ENCODE data around the gene SYNE1.
A peak's percentile ranks its signal among the peaks of the same experiment; 100 is the strongest.
"Not testable (repeated sequence)": the region's sequence is repeated elsewhere in the genome, so short reads cannot be mapped to it uniquely, and the experiment has no call there.

Gene SYNE1

GRCh38 chr6:152637296-152638047, at the start of gene SYNE1:
SYNE1 (minus strand) TSS chr6:152637362; CDS start chr6:152628331, 9,031 bp downstream.
- Histone ChIP-seq H3K27me3 (ENCODE audit: control insufficient read depth, insufficient read depth, low read length) (peaks cover 53% of the 10 kb centered on the region), H3K9ac (ENCODE audit: low read length) (peak within 1 kb of the TSS; percentile 10), H3K27ac (ENCODE audit: low read depth, low read length) (no peak within 1 kb of the TSS), H3K36me3 (ENCODE audit: control insufficient read depth, insufficient read depth, low read length) (no peaks in the 10 kb centered on the region), H3K9me3 (ENCODE audit: control insufficient read depth, insufficient read depth, low read depth, low read length) (no peaks in the 10 kb centered on the region), H3K4me3 (ENCODE audit: low read depth, low read length) (peak within 1 kb of the TSS; percentile 67), H3K4me1 (ENCODE audit: control insufficient read depth, insufficient read depth, low read length) (no peaks in the 10 kb centered on the region)

- H3K9me3 ChIP-seq (ENCODE audit: control insufficient read depth, insufficient read depth, low read depth, low read length): no peaks in the 10 kb centered on the region
- H3K9ac ChIP-seq (ENCODE audit: low read length): no peak overlapping the region
- H3K36me3 ChIP-seq (ENCODE audit: control insufficient read depth, insufficient read depth, low read length): peaks cover 2% of the 10 kb centered on the region; the same call in 1 of the 2 replicates
- H3K27me3 ChIP-seq (ENCODE audit: control insufficient read depth, insufficient read depth, low read length): no peaks in the 10 kb centered on the region
- no peak overlapping the region for H3K27ac ChIP-seq (ENCODE audit: low read depth, low read length)
- no peak overlapping the region for H3K4me3 ChIP-seq (ENCODE audit: low read depth, low read length)
- peaks cover 24% of the 10 kb centered on the region for H3K4me1 ChIP-seq (ENCODE audit: control insufficient read depth, insufficient read depth, low read length)
Measured at GRCh38 chr6:152685819-152686218, 48.7 kb upstream of the SYNE1 start.

GRCh38 chr6:152682935-152683334, 45.8 kb upstream of the SYNE1 start:
- not testable (repeated sequence) for H3K9me3 ChIP-seq (ENCODE audit: control insufficient read depth, insufficient read depth, low read depth, low read length); H3K36me3 ChIP-seq (ENCODE audit: control insufficient read depth, insufficient read depth, low read length); H3K27me3 ChIP-seq (ENCODE audit: control insufficient read depth, insufficient read depth, low read length)
- H3K4me3 ChIP-seq (ENCODE audit: low read depth, low read length): peak overlapping the region; percentile 35; the same call in 1 of the 2 replicates
- peaks cover 35% of the 10 kb centered on the region for H3K4me1 ChIP-seq (ENCODE audit: control insufficient read depth, insufficient read depth, low read length)
- peak overlapping the region; percentile 23 for H3K9ac ChIP-seq (ENCODE audit: low read length)
- peak overlapping the region; percentile 78 for H3K27ac ChIP-seq (ENCODE audit: low read depth, low read length)

- peak overlapping the region; percentile 73; the same call in 1 of the 2 replicates for H3K27ac ChIP-seq (ENCODE audit: low read depth, low read length)
- H3K4me3 ChIP-seq (ENCODE audit: low read depth, low read length): no peak overlapping the region
- H3K36me3 ChIP-seq (ENCODE audit: control insufficient read depth, insufficient read depth, low read length): no peaks in the 10 kb centered on the region; the same call in 1 of the 2 replicates
- peaks cover 2% of the 10 kb centered on the region; the same call in 1 of the 2 replicates for H3K9me3 ChIP-seq (ENCODE audit: control insufficient read depth, insufficient read depth, low read depth, low read length)
- H3K27me3 ChIP-seq (ENCODE audit: control insufficient read depth, insufficient read depth, low read length): no peaks in the 10 kb centered on the region
- H3K9ac ChIP-seq (ENCODE audit: low read length): peak overlapping the region; percentile 23
- H3K4me1 ChIP-seq (ENCODE audit: control insufficient read depth, insufficient read depth, low read length): peaks cover 35% of the 10 kb centered on the region
Measured at GRCh38 chr6:152682141-152682540, 45.0 kb upstream of the SYNE1 start.

- Histone ChIP-seq H3K27ac (ENCODE audit: low read depth, low read length) (peak overlapping the region; percentile 13; the same call in 1 of the 2 replicates), H3K4me3 (ENCODE audit: low read depth, low read length) (no peak overlapping the region), H3K9ac (ENCODE audit: low read length) (peak overlapping the region; percentile 36), H3K27me3 (ENCODE audit: control insufficient read depth, insufficient read depth, low read length) (no peaks in the 10 kb centered on the region), H3K4me1 (ENCODE audit: control insufficient read depth, insufficient read depth, low read length) (peaks cover 35% of the 10 kb centered on the region), H3K36me3 (ENCODE audit: control insufficient read depth, insufficient read depth, low read length) (no peaks in the 10 kb centered on the region), H3K9me3 (ENCODE audit: control insufficient read depth, insufficient read depth, low read depth, low read length) (peaks cover 2% of the 10 kb centered on the region; the same call in 1 of the 2 replicates)
Measured at GRCh38 chr6:152680879-152681517, 43.8 kb upstream of the SYNE1 start.

- Histone ChIP-seq H3K9ac (ENCODE audit: low read length) (no peak overlapping the region), H3K27me3 (ENCODE audit: control insufficient read depth, insufficient read depth, low read length) (no peaks in the 10 kb centered on the region), H3K4me3 (ENCODE audit: low read depth, low read length) (no peak overlapping the region), H3K36me3 (ENCODE audit: control insufficient read depth, insufficient read depth, low read length) (no peaks in the 10 kb centered on the region), H3K27ac (ENCODE audit: low read depth, low read length) (0 out of 2 replicates have a peak overlapping the region, but pooled peaks have one; percentile 13), H3K4me1 (ENCODE audit: control insufficient read depth, insufficient read depth, low read length) (peaks cover 35% of the 10 kb centered on the region), H3K9me3 (ENCODE audit: control insufficient read depth, insufficient read depth, low read depth, low read length) (peaks cover 2% of the 10 kb centered on the region; the same call in 1 of the 2 replicates)
Measured at GRCh38 chr6:152680151-152680550, 43.0 kb upstream of the SYNE1 start.

- Histone ChIP-seq H3K27ac (ENCODE audit: low read depth, low read length) (no peak overlapping the region), H3K36me3 (ENCODE audit: control insufficient read depth, insufficient read depth, low read length) (no peaks in the 10 kb centered on the region), H3K9ac (ENCODE audit: low read length) (no peak overlapping the region), H3K4me1 (ENCODE audit: control insufficient read depth, insufficient read depth, low read length) (no peaks in the 10 kb centered on the region), H3K27me3 (ENCODE audit: control insufficient read depth, insufficient read depth, low read length) (no peaks in the 10 kb centered on the region), H3K4me3 (ENCODE audit: low read depth, low read length) (no peak overlapping the region), H3K9me3 (ENCODE audit: control insufficient read depth, insufficient read depth, low read depth, low read length) (no peaks in the 10 kb centered on the region; the same call in 1 of the 2 replicates)
Measured at GRCh38 chr6:152673236-152673635, 36.1 kb upstream of the SYNE1 start.

- Histone ChIP-seq H3K4me1 (ENCODE audit: control insufficient read depth, insufficient read depth, low read length) (no peaks in the 10 kb centered on the region), H3K27ac (ENCODE audit: low read depth, low read length) (no peak overlapping the region), H3K4me3 (ENCODE audit: low read depth, low read length) (no peak overlapping the region), H3K27me3 (ENCODE audit: control insufficient read depth, insufficient read depth, low read length) (no peaks in the 10 kb centered on the region), H3K36me3 (ENCODE audit: control insufficient read depth, insufficient read depth, low read length) (no peaks in the 10 kb centered on the region), H3K9me3 (ENCODE audit: control insufficient read depth, insufficient read depth, low read depth, low read length) (no peaks in the 10 kb centered on the region), H3K9ac (ENCODE audit: low read length) (no peak overlapping the region)
Measured at GRCh38 chr6:152671171-152671570, 34.0 kb upstream of the SYNE1 start.

GRCh38 chr6:152669895-152670294, 32.7 kb upstream of the SYNE1 start:
- Histone ChIP-seq H3K36me3 (ENCODE audit: control insufficient read depth, insufficient read depth, low read length) (no peaks in the 10 kb centered on the region), H3K4me1 (ENCODE audit: control insufficient read depth, insufficient read depth, low read length) (no peaks in the 10 kb centered on the region), H3K27me3 (ENCODE audit: control insufficient read depth, insufficient read depth, low read length) (no peaks in the 10 kb centered on the region), H3K9me3 (ENCODE audit: control insufficient read depth, insufficient read depth, low read depth, low read length) (no peaks in the 10 kb centered on the region), H3K27ac (ENCODE audit: low read depth, low read length) (no peak overlapping the region), H3K4me3 (ENCODE audit: low read depth, low read length) (no peak overlapping the region), H3K9ac (ENCODE audit: low read length) (no peak overlapping the region)

GRCh38 chr6:152661776-152662175, 24.6 kb upstream of the SYNE1 start:
- Histone ChIP-seq H3K9ac (ENCODE audit: low read length) (no peak overlapping the region), H3K4me1 (ENCODE audit: control insufficient read depth, insufficient read depth, low read length) (no peaks in the 10 kb centered on the region), H3K27ac (ENCODE audit: low read depth, low read length) (no peak overlapping the region), H3K36me3 (ENCODE audit: control insufficient read depth, insufficient read depth, low read length) (no peaks in the 10 kb centered on the region), H3K9me3 (ENCODE audit: control insufficient read depth, insufficient read depth, low read depth, low read length) (no peaks in the 10 kb centered on the region), H3K27me3 (ENCODE audit: control insufficient read depth, insufficient read depth, low read length) (no peaks in the 10 kb centered on the region), H3K4me3 (ENCODE audit: low read depth, low read length) (no peak overlapping the region)

GRCh38 chr6:152651986-152652385, 14.8 kb upstream of the SYNE1 start:
- Histone ChIP-seq H3K4me3 (ENCODE audit: low read depth, low read length) (no peak overlapping the region), H3K4me1 (ENCODE audit: control insufficient read depth, insufficient read depth, low read length) (no peaks in the 10 kb centered on the region), H3K27ac (ENCODE audit: low read depth, low read length) (no peak overlapping the region), H3K27me3 (ENCODE audit: control insufficient read depth, insufficient read depth, low read length) (no peaks in the 10 kb centered on the region), H3K9me3 (ENCODE audit: control insufficient read depth, insufficient read depth, low read depth, low read length) (no peaks in the 10 kb centered on the region), H3K9ac (ENCODE audit: low read length) (no peak overlapping the region), H3K36me3 (ENCODE audit: control insufficient read depth, insufficient read depth, low read length) (no peaks in the 10 kb centered on the region)

Measured in HUES6 (cell line).